NCI-H1092 (cell line): ENCODE results near the gene NFRKB.
A peak's percentile ranks its signal among the peaks of the same experiment; 100 is the strongest.
"Not testable (repeated sequence)": the region's sequence is repeated elsewhere in the genome, so short reads cannot be mapped to it uniquely, and the experiment has no call there.

Source experiments
- DNase-seq: peaks from one replicate; lab custom pipeline; 2025; lab: John Stamatoyannopoulos, UW

The NFRKB gene

GRCh38 chr11:129894278-129895125 lies 876 bp downstream of the NFRKB start:
- DNase-seq: peak; percentile 28

GRCh38 chr11:129888451-129888850 lies 6.9 kb downstream of the NFRKB start:
- no peak for DNase-seq

GRCh38 chr11:129885381-129885780 lies 10.0 kb downstream of the NFRKB start:
- no peak for DNase-seq

- no peak for DNase-seq
These were observed 10.8 kb downstream of the NFRKB start for GRCh38 chr11:129884581-129884980.

GRCh38 chr11:129881570-129882170 lies 13.7 kb downstream of the NFRKB start:
- DNase-seq: no peak

- DNase-seq: no peak
These were observed 15.1 kb downstream of the NFRKB start for GRCh38 chr11:129880311-129880710.

GRCh38 chr11:129871914-129872313 lies 23.5 kb downstream of the NFRKB start:
- no peak for DNase-seq

- not testable (repeated sequence) for DNase-seq
These were observed 26.8 kb downstream of the NFRKB start for GRCh38 chr11:129868626-129869025.

- no peak for DNase-seq
These were observed 29.1 kb downstream of the NFRKB start for GRCh38 chr11:129866311-129866710.

GRCh38 chr11:129865701-129866100 lies 29.7 kb downstream of the NFRKB start:
- no peak for DNase-seq

GRCh38 chr11:129864811-129865210 lies 30.6 kb downstream of the NFRKB start:
- DNase-seq: no peak

- no peak for DNase-seq
These were observed 33.5 kb downstream of the NFRKB start for GRCh38 chr11:129861702-129862522.

- no peak for DNase-seq
These were observed 39.3 kb downstream of the NFRKB start for GRCh38 chr11:129856036-129856435.

- no peak for DNase-seq
These were observed 40.3 kb downstream of the NFRKB start for GRCh38 chr11:129855086-129855485.

- DNase-seq: no peak
These were observed 41.1 kb downstream of the NFRKB start for GRCh38 chr11:129854232-129854805.

GRCh38 chr11:129853518-129854231 lies 41.7 kb downstream of the NFRKB start:
- peak; percentile 79 for DNase-seq

GRCh38 chr11:129852125-129852740 lies 43.1 kb downstream of the NFRKB start:
- no peak for DNase-seq

GRCh38 chr11:129849447-129850130 lies 45.8 kb downstream of the NFRKB start:
- no peak for DNase-seq

- DNase-seq: not testable (repeated sequence)
These were observed 48.0 kb downstream of the NFRKB start for GRCh38 chr11:129847361-129847760.

GRCh38 chr11:129846508-129847335 lies 48.7 kb downstream of the NFRKB start:
- DNase-seq: no peak
